Measurements from ENCODE around the gene RNASET2. TPM values are rescaled to one million over a fixed set of nuclear protein-coding genes. Genes with fewer than 3 reads are reported as not detected.

The RNASET2 gene
- total RNA-seq, 1 donor from 2014 or later = 15.3 TPM

- H3K4me3 Mint-ChIP-seq = peak overlapping the region; percentile 47
- H3K27ac Mint-ChIP-seq (ENCODE audit: unreplicated experiment) = no peak overlapping the region
- peaks cover 2% of the 10 kb centered on the region for H3K27me3 Mint-ChIP-seq (ENCODE audit: low read depth)
- no peaks in the 10 kb centered on the region for H3K9me3 Mint-ChIP-seq
- peaks cover 6% of the 10 kb centered on the region for H3K36me3 Mint-ChIP-seq (ENCODE audit: low read depth)
- peaks cover 33% of the 10 kb centered on the region for H3K4me1 Mint-ChIP-seq
- peak; percentile 23 for DNase-seq (ENCODE audit: low read depth, low spot score)
- TF ChIP-seq CTCF (conservative IDR thresholded peaks at IDR 0.05) = no peak
These were observed 52.1 kb downstream of the RNASET2 start for GRCh38 chr6:166904101-166904746.

- peaks cover 2% of the 10 kb centered on the region for H3K27me3 Mint-ChIP-seq (ENCODE audit: low read depth)
- H3K9me3 Mint-ChIP-seq = no peaks in the 10 kb centered on the region
- TF ChIP-seq CTCF (conservative IDR thresholded peaks at IDR 0.05) = no peak
- peaks cover 33% of the 10 kb centered on the region for H3K4me1 Mint-ChIP-seq
- no peak overlapping the region for H3K4me3 Mint-ChIP-seq
- H3K27ac Mint-ChIP-seq (ENCODE audit: unreplicated experiment) = no peak overlapping the region
- H3K36me3 Mint-ChIP-seq (ENCODE audit: low read depth) = peaks cover 6% of the 10 kb centered on the region
- no peak for DNase-seq (ENCODE audit: low read depth, low spot score)
These were observed 52.9 kb downstream of the RNASET2 start for GRCh38 chr6:166903500-166903899.

DNA sequence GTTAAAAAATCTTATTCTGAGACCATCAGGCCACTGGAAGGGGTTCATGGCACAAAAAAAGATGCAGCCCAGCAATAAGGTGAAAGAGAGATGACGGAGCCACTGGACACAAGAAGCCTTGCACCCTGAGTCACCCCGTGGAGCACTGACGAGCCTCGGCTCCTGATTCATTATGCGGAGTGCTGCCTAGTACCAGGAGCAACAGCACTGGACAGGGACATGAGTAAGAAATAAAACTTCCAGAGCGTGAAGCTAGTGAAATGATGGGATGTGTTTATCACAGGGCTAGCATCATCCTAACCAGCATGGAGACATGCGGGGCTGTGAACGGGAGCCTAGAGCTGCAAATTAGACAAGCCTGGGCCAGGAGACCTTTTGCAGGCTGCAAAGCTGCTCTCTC lies 53.3 kb downstream of the RNASET2 start:
- no peaks in the 10 kb centered on the region for H3K9me3 Mint-ChIP-seq
- DNase-seq (ENCODE audit: low read depth, low spot score) = no peak
- H3K36me3 Mint-ChIP-seq (ENCODE audit: low read depth) = peaks cover 6% of the 10 kb centered on the region
- no peak overlapping the region for H3K27ac Mint-ChIP-seq (ENCODE audit: unreplicated experiment)
- H3K4me3 Mint-ChIP-seq = no peak overlapping the region
- peaks cover 33% of the 10 kb centered on the region for H3K4me1 Mint-ChIP-seq
- H3K27me3 Mint-ChIP-seq (ENCODE audit: low read depth) = peaks cover 2% of the 10 kb centered on the region
- no peak for TF ChIP-seq CTCF (conservative IDR thresholded peaks at IDR 0.05)

GRCh38 chr6:166902211-166902755 lies 54.1 kb downstream of the RNASET2 start:
- peaks cover 33% of the 10 kb centered on the region for H3K4me1 Mint-ChIP-seq
- DNase-seq (ENCODE audit: low read depth, low spot score) = no peak
- H3K27ac Mint-ChIP-seq (ENCODE audit: unreplicated experiment) = peak overlapping the region; percentile 82
- H3K9me3 Mint-ChIP-seq = no peaks in the 10 kb centered on the region
- no peak overlapping the region for H3K4me3 Mint-ChIP-seq
- H3K36me3 Mint-ChIP-seq (ENCODE audit: low read depth) = peaks cover 6% of the 10 kb centered on the region
- no peak for TF ChIP-seq CTCF (conservative IDR thresholded peaks at IDR 0.05)
- H3K27me3 Mint-ChIP-seq (ENCODE audit: low read depth) = peaks cover 2% of the 10 kb centered on the region

DNA sequence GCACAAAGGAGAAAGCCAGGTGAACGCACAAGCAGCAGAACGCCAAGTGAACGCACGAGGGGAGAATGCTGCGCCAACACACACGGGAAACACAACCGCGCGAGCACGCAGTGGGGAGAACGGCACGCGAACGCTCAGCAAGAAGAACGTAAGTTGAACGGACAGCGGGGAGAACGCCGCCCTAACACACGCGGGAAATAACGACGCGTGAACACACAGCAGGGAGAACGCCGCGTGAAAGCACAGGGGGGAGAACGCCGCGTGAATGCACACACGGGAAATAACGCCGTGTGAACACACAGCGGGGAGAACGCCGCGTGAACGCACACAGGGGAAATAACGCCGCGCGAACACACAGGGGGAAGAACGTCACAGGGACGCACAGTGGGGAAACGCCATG lies 54.7 kb downstream of the RNASET2 start:
- Mint-ChIP-seq H3K4me3 (no peak overlapping the region), H3K27ac (ENCODE audit: unreplicated experiment) (no peak overlapping the region), H3K27me3 (ENCODE audit: low read depth) (peaks cover 2% of the 10 kb centered on the region), H3K36me3 (ENCODE audit: low read depth) (peaks cover 6% of the 10 kb centered on the region), H3K9me3 (no peaks in the 10 kb centered on the region), H3K4me1 (peaks cover 27% of the 10 kb centered on the region)
- DNase-seq (ENCODE audit: low read depth, low spot score) = no peak
- no peak for TF ChIP-seq CTCF (conservative IDR thresholded peaks at IDR 0.05)
